Measurements from ENCODE around the gene SETDB1.

SETDB1 gene

DNA sequence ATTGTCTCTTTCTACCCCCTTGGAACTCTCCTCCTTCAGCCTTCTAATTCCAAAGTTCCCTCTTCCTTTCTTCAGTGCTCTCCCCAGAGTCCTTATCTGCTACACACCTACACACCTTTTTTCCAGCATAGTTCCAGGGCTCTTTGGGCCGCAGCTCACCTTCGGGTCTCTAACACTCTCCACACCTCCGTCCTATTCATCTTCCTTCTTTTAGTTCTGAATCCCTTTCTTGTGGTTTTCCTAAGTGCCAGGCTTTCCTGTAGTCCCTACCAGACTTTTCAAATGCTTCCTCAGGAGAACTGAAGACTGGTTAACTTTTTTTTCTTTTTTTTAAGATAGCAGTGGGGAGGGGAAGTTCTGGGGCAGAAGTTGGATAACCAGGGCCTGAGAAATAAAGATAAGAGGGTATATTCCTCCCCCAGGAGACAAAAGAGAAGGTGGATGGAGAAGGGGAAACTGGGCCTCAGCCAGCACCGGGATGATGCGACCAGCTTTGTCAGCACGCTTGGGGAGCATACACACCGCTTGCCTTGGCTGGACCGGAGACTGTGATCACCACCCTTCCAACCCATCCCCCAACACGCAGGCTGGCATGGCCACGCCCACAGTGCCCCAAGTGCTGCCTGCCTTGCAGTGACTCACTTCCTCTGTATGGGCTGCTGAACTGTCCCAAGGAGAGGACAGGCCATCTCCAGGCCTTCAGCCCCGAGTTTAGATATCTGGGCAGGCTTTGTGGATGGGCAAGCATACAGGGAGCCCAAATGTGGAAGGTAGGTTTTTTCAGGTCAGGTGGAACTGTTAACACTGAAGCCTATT, 50.9 kb downstream of the SETDB1 start:
- DNase-seq = no peak

DNA sequence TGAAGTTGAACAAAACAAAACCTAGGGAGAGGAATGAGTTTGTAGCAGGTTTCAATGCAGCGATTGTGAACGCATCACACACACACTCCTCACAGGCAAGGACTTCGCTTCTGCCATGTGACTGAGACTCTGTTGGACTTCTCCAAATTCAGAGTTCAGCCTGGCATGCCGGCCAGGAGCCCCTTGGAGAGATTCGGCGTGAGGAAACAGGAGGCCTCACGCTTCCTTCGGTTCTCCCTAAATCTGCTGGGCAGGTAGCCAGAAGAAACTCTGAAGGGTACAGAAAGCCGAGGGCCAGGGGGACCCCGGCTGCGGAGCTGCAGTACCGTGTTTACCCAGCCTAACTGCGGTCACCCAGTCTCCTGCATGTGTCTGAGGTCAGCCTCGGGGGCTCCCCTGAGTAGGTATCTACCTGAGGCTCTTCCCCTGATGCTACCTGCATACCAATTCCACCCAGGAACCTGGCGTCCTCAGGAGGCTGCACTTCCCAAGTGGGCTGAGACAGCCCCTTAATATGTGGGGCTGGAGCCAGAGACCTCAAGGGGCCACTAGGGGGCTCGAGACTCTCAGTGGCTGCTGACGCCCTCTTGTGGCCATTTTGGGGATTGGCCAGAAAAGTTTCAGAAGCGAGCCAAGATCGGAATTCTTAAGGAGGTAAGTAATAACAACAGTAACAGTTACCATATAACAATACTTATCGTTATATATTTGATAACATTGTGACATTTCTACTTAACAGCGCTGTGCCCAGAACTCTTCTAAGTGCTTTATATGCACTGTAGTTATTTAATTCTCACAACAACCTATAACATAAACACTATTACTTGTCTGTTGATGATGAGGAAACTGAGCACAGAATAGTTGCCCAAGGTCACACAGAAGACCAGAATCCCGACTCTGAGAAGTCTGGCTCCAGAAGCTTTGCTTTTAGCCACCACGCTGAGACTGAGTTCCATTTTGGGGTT, 53.2 kb downstream of the SETDB1 start:
- peak; percentile 71 for DNase-seq

DNA sequence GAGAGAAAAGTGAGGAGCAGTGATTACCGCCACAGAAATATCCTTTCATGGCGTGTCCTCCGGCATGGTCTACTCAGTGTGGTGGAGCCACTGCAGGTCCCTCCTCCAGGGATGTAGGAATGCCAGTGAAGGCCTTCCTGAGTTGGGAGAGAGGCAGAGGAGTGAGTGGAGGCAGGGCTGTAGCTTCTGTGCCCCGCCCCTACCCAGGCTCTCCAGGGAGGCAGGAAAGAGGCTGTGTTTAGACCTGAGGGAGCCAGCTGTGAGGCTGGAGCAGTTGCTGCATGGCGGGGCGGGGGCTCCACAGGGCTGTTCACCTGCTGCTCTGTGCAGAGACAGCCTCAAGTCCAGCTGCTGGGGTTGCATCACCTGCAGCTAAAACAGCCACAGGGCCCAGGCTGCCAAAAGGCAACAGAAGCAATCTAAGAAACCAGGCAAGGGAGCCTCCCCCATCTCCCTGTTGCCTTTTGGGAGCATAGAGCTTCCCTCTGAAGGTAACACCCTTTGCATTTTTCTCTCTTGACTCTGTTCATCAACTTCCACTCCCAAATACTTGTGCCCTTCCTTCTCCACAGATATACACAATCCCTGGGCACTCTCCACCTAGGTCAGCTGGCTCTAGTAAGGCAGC, 55.1 kb downstream of the SETDB1 start:
- no peak for DNase-seq

- DNase-seq = no peak
Measured at GRCh38 chr1:150981805-150982712, 55.9 kb downstream of the SETDB1 start, which contains the start of gene ANXA9. ANXA9 (plus strand) TSS chr1:150982292; CDS start chr1:150983106, 814 bp downstream.

DNA sequence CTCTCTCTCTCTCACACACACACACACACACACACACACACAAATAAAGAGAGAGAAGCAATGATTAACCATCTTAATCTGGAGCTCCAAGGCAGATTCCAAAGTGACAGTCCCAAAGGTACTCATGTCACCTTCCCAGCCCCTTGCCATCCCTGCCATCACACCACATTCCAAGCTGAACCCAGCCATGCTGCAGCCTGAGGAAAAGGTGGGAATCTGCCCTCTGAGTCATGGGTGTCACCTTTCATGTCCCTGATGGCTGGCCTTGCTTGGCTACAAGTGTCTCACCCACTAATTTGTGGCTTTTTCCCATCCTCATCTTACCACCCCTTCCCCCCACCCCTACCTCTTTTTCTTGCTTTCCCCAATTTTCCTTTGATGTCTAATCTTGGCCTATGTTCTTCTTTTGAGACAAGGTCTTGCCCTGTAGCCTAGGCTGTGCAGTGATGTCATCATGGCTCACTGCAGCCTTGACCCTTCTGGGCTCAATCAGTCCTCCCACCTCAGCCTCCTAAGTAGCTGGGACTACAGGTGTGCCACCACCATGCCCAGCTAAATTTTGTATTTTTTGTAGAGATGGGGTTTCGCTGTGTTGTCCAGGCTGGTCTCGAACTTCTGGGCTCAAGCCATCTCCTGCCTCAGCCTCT, 59.1 kb downstream of the SETDB1 start:
- no peak for DNase-seq

GRCh38 chr1:150987924-150988323, 61.8 kb downstream of the SETDB1 start:
- DNase-seq = no peak

- DNase-seq = no peak
Measured at GRCh38 chr1:150992626-150993025, 66.5 kb downstream of the SETDB1 start.

- DNase-seq = no peak
Measured at GRCh38 chr1:150994248-150994647, 68.1 kb downstream of the SETDB1 start.

DNA sequence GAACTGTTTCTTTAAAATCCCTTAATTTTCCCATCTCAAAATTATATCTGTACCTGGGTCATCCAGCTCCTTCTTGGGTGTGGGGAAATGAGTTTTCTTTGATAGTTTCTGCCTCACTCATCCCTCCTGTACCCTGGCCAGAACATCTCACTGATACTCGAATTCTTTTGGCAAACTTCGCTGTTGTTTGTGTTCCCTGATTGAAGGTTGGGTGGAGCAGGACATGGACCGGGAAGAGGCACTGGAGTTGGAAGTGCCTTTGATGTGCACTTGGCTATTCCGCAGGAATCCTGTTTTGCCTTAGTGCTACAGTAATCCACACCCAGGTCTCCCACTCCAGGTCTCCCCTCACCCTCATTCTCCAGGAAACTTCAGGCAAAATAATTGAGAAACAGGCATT, 69.3 kb downstream of the SETDB1 start:
- no peak for DNase-seq

DNA sequence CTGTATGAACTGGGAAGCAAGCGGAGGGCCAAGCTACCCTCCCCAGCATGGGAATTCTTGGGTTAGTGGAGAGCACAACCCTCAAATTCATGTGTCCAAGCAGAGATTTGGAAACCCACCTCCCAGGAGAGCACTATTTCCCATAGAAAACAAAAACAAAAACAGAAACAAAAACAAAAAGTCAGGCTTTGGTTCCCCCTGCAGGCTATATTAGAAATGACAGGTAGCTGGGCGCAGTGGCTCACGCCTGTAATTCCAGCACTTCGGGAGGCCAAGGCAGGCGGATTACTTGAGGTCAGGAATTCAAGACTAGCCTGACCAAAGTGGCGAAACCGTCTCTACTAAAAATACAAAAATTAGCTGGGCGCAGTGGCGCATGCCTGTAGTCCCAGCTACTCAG, 69.7 kb downstream of the SETDB1 start:
- no peak for DNase-seq

GRCh38 chr1:150997126-150997872, 71.1 kb downstream of the SETDB1 start:
- no peak for DNase-seq

GRCh38 chr1:150997949-150998348, 71.8 kb downstream of the SETDB1 start:
- no peak for DNase-seq

GRCh38 chr1:150999051-150999674, 73.0 kb downstream of the SETDB1 start:
- no peak for DNase-seq

DNA sequence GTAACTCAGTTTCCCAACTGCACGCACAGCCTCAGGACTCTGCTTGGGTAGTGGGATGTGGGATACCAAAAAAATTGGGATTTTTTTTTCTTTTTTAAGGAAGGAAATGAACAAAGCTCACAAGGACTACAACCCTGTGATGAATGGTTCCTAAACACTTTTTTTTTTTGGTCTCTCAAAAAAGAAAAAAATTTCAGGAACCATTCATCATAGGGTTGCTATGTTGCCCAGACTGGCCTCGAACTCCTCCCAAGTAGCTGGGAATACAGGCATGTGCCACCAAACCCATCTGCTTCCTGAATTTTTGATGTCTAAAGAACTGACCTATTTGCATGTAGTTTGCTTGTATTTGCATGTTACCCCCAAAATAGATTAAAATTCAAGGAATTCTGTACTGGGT, 73.8 kb downstream of the SETDB1 start:
- no peak for DNase-seq

GRCh38 chr1:151000408-151000807, 74.2 kb downstream of the SETDB1 start:
- DNase-seq = no peak

- DNase-seq = no peak
Measured at GRCh38 chr1:151001602-151002001, 75.4 kb downstream of the SETDB1 start.

GRCh38 chr1:151002051-151002450, 75.9 kb downstream of the SETDB1 start:
- no peak for DNase-seq

DNA sequence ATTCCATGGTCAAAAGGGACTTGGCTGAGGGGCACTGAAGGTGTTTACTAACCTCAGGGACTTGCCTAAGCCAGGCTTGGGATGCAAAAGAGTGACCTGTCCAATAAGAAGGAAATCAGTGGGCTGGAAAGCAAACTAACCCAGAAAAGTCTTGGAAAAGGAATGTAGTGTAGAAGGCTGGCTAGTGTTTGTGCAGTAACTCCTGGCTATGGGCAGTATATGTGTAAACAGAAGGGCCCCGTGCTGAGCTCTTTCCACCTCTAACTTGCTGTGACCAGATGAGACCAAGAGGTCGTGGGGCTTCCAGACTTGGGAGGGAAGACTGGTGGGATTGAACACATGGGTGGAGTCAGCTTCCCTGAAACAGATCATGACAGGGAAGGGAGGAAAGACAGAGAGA, 76.4 kb downstream of the SETDB1 start:
- DNase-seq = no peak

DNA sequence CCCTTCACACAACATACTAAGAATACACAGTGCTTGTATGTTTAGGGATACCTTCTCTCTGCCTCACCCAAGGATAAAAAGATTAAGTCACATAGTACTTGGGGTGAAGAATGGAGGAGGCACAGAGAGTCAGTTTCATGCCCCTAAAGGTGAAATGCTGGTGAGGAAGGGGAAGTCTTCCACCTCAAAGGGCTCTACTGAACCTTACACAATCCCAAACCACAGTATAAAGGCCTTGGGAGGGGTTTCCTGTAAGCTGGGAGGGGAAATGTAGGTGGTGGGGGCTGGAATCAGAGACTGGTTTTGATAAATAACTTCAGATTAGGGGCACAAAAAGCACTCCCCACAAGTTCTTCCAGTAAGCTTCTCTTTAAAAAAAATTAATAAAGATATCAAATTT, 77.0 kb downstream of the SETDB1 start:
- no peak for DNase-seq

GRCh38 chr1:151005729-151006319, 79.7 kb downstream of the SETDB1 start:
- no peak for DNase-seq

Measured in NCI-H748 treated with DMSO at 0.1 percent for 48 hours (cell line).